GM18519 (cell line): ENCODE results near the gene ZNF586.
A peak's percentile ranks its signal among the peaks of the same experiment; 100 is the strongest.
"Not testable (repeated sequence)": the region's sequence is repeated elsewhere in the genome, so short reads cannot be mapped to it uniquely, and the experiment has no call there.

Experiments
- ATAC-seq: cut with Tn5 transposase; IDR thresholded peaks from one replicate; pipeline ENCODE4 v1.9.1; 2021; ENCODE audit warnings: mild to moderate bottlenecking, moderate library complexity; ENCODE audit not compliant: unreplicated experiment, low FRiP score

The ZNF586 gene

DNA sequence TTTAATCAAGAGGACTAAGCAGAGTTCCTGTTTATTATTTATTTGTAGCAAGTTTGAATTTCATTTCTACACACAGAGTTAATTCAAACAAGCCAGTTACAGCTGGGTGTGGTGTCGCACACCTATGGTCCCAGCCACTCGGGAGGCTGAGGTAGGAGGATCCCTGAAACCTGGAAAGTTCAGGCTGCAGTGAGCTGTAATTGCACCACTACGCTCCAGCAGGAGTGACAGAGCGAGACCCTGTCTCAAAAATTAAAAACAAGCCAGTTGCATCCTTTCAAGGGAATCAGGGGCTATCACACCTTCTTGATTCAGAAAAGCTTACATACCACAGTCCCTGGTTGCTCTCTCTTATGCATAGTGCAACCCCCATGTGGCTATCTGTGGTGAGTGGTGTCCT, 19.8 kb downstream of the ZNF586 start:
- ATAC-seq, result no peak

DNA sequence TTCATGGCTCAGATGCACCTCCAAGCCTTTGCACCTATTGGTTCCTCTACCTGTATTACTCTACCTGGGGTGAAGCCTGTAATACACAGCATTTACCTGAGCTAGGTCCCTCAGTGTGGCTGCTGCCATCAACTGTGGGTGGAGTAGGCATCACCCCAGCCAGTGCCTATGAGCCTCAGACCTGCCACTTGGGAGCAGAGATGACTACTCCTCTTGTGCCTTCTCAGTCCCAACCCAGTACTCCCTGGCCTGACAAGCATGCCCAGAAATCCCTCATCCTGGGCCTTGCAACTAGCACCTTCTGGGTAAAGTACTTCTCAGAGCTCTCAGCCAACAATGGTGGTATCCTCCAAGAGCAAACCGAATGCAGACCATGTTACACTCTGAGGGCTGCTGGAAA, 27.1 kb downstream of the ZNF586 start:
- ATAC-seq, result not testable (repeated sequence)

- no peak for ATAC-seq
Observed at GRCh38 chr19:57800696-57801095, 31.2 kb downstream of the ZNF586 start.

- ATAC-seq, result no peak
Observed at GRCh38 chr19:57802269-57802668, 32.8 kb downstream of the ZNF586 start.

DNA sequence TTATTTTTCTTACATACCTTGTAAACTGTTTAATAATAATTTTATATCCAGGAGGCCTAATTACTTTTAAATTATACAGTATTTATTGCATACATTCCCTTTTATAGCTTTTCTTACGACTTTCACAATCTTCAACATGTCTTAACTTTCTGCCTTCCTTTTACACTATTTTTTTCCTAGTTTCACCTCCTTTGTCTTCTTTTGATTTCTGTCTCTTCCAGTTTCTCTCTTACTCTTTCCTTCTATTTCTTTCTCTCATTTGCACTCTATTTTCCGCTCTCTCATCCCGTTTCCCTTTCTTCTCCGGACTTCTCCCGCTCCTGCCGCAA, 33.8 kb downstream of the ZNF586 start:
- ATAC-seq, result no peak

DNA sequence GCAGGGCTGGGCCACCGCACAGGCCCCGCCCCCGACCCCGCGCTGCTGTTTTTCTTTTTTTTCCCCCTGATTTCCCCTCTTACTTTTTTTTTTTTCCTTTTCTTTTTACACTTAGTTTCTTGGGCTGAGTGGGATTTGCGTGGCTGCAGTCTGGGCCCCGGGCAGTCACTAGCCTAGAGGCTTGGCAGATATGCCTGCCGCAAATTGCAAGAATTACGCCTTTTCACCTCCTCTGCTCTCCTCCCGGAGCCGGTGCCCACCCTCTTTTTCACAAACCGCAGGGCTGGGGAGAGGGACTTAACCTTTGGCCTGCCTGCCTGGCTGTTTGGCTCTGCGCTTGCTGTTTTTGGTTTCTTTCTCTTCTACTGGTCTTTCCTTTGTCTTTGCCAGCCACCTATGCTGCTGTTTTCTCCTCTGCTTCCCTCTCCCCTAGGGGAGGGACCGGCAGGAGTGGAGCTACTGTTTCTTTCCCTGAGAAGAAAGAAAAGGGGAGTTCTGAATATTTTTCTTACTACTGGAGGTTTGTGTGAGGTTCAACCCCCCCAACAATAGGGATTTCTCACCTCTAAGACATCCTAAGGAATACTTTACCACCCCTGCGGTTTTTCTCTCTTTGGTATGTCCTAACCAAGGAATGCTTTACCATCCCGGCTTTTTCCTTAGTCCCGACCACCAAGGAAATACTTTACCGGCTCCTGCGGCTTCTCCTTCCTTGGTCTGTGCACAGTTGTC, 34.3 kb downstream of the ZNF586 start:
- no peak for ATAC-seq

GRCh38 chr19:57807541-57807940, 38.1 kb downstream of the ZNF586 start:
- ATAC-seq, result no peak

- not testable (repeated sequence) for ATAC-seq
Observed at GRCh38 chr19:57810410-57811295, 41.2 kb downstream of the ZNF586 start.

GRCh38 chr19:57812226-57812625, 42.8 kb downstream of the ZNF586 start:
- ATAC-seq, result no peak

DNA sequence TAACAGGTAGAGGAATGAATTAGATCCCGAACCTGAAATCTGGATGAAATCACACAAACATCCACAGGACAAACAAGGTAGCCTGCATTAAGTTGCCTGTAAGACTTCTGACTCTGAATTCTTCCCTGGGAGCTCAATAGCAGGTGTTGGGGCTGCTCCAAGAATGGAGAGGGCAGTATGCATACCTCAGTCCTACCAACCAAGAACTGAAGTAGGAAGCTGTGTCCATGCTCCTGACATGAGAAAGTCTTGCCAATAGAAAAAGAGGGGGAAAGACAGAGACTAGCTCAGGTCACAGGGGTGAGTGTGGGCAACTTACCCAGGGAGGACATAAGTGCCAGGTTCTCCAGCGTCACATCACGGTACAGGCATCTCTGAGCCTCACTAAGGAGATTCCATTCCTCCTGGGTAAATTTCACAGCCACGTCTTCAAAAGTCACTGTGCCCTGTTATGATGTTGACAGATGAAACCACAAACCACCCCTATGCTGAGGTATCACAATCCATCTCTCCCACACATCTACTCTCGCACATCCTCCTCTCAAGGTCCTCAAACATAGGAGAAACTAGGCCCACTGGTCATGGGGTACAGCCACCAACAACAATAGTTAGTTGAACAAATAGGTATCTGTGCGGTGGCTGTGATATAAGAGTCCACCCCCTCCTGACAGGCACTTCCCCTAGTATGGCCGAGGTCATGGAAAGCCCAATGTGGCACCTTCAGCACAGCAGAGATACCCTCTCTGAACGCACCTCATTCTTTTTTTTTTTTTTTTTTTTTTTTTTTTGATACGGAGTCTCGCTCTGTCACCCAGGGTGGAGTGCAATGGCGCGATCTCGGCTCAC, 43.7 kb downstream of the ZNF586 start:
- not testable (repeated sequence) for ATAC-seq

DNA sequence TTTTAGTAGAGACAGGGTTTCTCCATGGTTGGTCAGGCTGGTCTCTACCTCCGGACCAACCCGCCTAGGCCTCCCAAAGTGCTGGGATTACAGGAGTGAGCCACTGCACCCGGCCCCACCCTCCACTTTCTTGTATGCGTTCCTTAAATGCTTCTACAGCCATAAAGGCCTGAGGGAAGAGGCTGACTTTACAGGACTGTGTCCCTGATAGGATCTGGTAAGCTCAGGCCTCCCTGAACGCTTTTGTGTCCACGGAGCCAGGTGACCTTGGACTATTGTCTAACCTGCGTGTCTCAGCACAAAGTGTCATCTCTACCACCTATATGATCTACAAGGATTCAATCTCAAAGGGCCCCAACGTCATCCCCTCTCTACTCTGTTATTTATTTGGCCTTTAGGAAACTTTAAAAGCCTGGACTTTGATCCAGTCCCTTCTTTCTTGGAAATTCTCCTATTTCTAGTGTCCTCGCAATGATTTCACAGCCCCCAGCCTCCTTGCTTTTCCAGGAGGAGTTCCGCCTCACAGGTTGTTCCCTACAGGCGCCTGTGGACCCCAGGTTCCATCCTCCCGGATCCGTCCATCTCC, 44.5 kb downstream of the ZNF586 start:
- no peak for ATAC-seq

- peak; percentile 73 for ATAC-seq
Observed at GRCh38 chr19:57814505-57815246, 45.2 kb downstream of the ZNF586 start, which contains the start of gene ZNF552. Gene ZNF552 (minus strand): TSS chr19:57814913. CDS start chr19:57814743, 170 bp downstream.

DNA sequence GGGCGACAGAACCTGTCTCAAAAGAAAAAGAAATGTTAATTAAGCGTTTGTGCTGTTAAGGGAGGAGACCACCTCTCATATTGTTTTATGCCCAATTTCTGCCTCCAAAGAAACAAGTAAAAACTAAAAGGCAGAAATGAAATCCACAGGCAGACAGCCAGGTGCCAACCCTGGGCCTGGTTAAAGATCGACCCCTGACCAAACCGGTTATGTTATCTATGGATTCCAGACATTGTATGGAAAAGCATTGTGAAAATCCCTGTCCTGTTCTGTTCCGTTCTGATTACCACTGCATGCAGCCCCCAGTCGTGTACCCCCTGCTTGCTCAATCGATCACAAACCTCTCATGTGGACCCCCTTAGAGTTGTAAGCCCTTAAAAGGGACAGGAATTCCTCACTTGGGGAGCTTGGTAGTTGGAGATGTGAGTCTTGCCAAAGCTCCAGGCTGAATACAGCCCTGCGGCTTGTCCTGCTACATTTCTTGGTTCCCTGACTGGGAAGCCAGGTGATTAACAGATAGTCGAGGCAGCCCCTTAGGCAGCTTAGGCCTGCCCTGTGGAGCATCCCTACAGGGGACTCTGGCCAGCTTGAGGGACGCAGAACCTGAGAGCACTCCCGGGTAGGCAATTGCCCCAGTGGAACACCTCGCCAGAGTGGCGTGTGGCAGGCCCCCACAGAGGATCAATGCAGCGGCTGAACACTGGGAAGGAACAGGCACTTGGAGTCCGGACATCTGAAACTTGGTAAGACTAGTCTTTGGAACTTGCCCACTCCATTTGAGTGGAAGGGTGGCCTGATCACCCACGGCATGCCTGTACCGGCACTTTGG, 46.0 kb downstream of the ZNF586 start:
- no peak for ATAC-seq

- ATAC-seq, result no peak
Observed at GRCh38 chr19:57816652-57817051, 47.2 kb downstream of the ZNF586 start.

DNA sequence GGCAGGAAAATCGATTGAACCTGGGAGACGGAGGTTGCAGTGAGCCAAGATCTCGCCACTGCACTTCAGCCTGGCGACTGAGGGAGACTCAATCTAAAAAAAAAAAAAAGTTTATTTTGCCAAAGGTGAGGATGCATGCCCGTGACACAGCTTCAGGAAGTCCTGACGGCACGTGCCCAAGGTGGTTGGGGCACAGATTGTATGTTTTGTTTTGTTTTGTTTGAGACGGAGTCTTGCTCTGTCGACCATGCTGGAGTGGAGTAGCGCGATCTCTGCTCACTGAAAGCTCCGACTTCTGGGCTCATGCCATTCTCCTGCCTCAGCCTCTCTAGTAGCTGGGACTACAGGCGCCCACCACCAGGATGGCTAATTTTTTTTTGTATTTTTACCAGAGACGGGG, 48.5 kb downstream of the ZNF586 start:
- no peak for ATAC-seq

GRCh38 chr19:57818378-57818777, 48.9 kb downstream of the ZNF586 start:
- no peak for ATAC-seq

DNA sequence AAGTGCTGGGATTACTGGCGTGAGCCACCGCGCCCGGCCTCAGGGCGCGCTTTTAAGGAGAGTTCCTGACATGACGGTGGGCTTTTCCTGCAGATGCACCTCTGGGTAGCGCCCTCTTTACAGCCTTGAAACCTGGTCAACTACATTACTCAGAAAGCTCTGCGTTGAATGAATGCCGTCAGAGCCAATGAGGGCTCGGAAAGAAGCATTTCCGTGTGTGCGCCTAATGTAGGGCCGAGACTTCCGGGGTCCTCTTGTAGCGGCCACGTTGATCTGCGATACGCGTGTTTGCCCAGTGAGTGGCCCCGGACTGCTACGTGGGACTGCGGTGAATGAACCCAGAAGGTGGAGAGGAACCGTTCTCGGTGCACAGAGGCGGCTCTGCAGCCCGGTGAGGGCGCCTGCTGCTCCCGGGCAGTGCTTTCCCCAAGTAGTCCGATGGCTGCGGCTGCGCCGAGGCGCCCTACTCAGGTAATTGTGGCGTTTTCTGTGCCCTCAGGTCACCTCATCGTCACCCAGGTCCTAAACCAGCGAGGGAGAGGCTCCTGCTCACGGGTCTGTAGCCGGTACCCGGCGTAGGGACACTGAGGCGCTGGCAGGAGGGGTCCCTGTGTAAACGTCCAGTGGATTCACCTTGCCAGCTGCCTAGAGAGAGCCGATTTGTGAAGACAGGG, 50.1 kb downstream of the ZNF586 start:
- peak; percentile 60 for ATAC-seq

- no peak for ATAC-seq
Observed at GRCh38 chr19:57820599-57820998, 51.1 kb downstream of the ZNF586 start.
